A673 (cell line): ENCODE data around the gene CAMK1D. TPM values are rescaled to one million over a fixed set of nuclear protein-coding genes. Genes with fewer than 3 reads are reported as not detected.

Source experiments
- BruUV-seq: library from RNA; stranded (reverse); fragments of 400-500 nt; replicated peaks from 2 replicates; lab custom pipeline; 2021; lab: Mats Ljungman, UMichigan
- CTCF ChIA-PET: fragments of 300-600 bp; sonication (Branson Sonifier 250); formaldehyde crosslinking; loops from one replicate; lab custom pipeline; 2022; ENCODE audit warnings: antibody characterized with exemption; lab: Charles Lee
- POLR2A ChIA-PET: fragments of 300-600 bp; sonication (Branson Sonifier 250); formaldehyde crosslinking; loops from one replicate; lab custom pipeline; 2022; ENCODE audit warnings: antibody characterized with exemption; ENCODE audit not compliant: low non-redundant PET; lab: Charles Lee
- DNase-seq: peaks from one replicate; pipeline ENCODE4 v3.0.0-alpha.2; 2015; ENCODE audit warnings: low spot score
- H3K27ac ChIP-seq: fragments of 200-600 bp; sonication (generic); 2 replicates; pipeline ENCODE4 v1.5.1; 2016; ENCODE audit warnings: mixed run types, low read depth, mild to moderate bottlenecking, mixed read lengths, antibody characterized with exemption, low read length; ENCODE audit not compliant: poor library complexity, severe bottlenecking
- H3K27me3 ChIP-seq: fragments of 200-600 bp; sonication (generic); replicated peaks from 2 replicates; pipeline ENCODE4 v1.6.1; 2017; ENCODE audit warnings: mixed run types, low read depth, mild to moderate bottlenecking, mixed read lengths, antibody characterized with exemption, low read length; ENCODE audit not compliant: insufficient read depth, poor library complexity
- H3K36me3 ChIP-seq: fragments of 200-600 bp; sonication (generic); 2 replicates; pipeline ENCODE4 v1.6.1; 2016; ENCODE audit warnings: mixed run types, mild to moderate bottlenecking, mixed read lengths, antibody characterized with exemption, low read length; ENCODE audit not compliant: insufficient read depth, poor library complexity, severe bottlenecking
- H3K4me1 ChIP-seq: fragments of 200-600 bp; sonication (generic); 2 replicates; pipeline ENCODE4 v1.6.1; 2017; ENCODE audit warnings: mixed run types, mild to moderate bottlenecking, mixed read lengths, antibody characterized with exemption, low read length; ENCODE audit not compliant: insufficient read depth, poor library complexity, severe bottlenecking
- H3K4me3 ChIP-seq: fragments of 200-600 bp; sonication (generic); 2 replicates; pipeline ENCODE4 v1.5.1; 2016; ENCODE audit warnings: low read depth, mixed run types, mild to moderate bottlenecking, mixed read lengths, low read length; ENCODE audit not compliant: poor library complexity, severe bottlenecking
- H3K9me3 ChIP-seq: fragments of 200-600 bp; sonication (generic); 2 replicates; pipeline ENCODE4 v1.6.1; 2016; ENCODE audit warnings: mixed run types, low read depth, mild to moderate bottlenecking, mixed read lengths, antibody characterized with exemption, low read length; ENCODE audit not compliant: poor library complexity, severe bottlenecking
- CTCF ChIP-seq: fragments of 300-800, 200-600 bp; sonication (generic); conservative IDR thresholded peaks from 2 replicates; pipeline ENCODE4 v1.5.1; 2017; ENCODE audit warnings: low read depth, mild to moderate bottlenecking, antibody characterized with exemption, low read length, moderate library complexity, mixed read lengths
- EZH2 ChIP-seq: fragments of 200-600 bp; sonication (generic); IDR thresholded peaks from 2 replicates; pipeline ENCODE4 v1.6.1; 2017; ENCODE audit warnings: borderline replicate concordance, low read depth, mild to moderate bottlenecking, mixed read lengths, antibody characterized with exemption, low read length; ENCODE audit not compliant: poor library complexity, severe bottlenecking
- intact Hi-C: fragments of 100-400 bp; cut with micrococcal nuclease; formaldehyde crosslinking; loops from one replicate; pipeline ENCODE4 v1.10.0; 2022; ENCODE audit not compliant: unreplicated experiment
- total RNA-seq: library from RNA; stranded (reverse); gene quantifications from 2 replicates; pipeline ENCODE4 v1.2.3, GENCODE V29; 2021

CAMK1D gene
- total RNA-seq, 1 experiment from 2014 or later, result 23.7 TPM

DNA sequence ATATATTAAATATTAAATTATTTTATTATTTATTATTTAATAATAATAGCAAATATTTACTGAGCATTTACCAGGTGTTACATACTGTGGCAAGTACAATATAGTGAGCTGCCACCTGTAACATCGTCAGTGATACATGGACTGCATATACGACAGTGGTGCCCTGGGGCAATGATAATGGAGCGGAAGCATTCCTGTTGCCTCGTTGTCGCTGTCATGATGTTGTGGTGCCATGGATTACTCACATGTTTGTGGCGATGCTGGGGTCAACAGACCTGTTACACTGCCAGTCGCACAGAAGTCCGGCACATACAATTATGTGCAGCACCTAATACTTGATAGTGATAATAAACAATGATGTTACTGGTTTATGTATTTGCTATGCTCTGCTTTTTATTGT is 20.6 kb downstream of the CAMK1D start:
- H3K4me3 ChIP-seq, result no peak overlapping the region
- H3K9me3 ChIP-seq, result no peaks in the 10 kb centered on the region
- CTCF ChIA-PET, result interaction anchor here (0.7 kb wide), 1 partner anchor 286 kb away, joined by 3 read pairs; no protein-coding TSS in a partner anchor
- H3K27ac ChIP-seq, result no peak overlapping the region
- no peaks in the 10 kb centered on the region for H3K4me1 ChIP-seq
- BruUV-seq, result no TSS peak
- intact Hi-C loops, result no loop called here
- POLR2A ChIA-PET, result no interaction called here
- no peak for DNase-seq
- no peaks in the 10 kb centered on the region for H3K27me3 ChIP-seq
- TF ChIP-seq EZH2 (no peak), CTCF (no peak)
- no peaks in the 10 kb centered on the region for H3K36me3 ChIP-seq

DNA sequence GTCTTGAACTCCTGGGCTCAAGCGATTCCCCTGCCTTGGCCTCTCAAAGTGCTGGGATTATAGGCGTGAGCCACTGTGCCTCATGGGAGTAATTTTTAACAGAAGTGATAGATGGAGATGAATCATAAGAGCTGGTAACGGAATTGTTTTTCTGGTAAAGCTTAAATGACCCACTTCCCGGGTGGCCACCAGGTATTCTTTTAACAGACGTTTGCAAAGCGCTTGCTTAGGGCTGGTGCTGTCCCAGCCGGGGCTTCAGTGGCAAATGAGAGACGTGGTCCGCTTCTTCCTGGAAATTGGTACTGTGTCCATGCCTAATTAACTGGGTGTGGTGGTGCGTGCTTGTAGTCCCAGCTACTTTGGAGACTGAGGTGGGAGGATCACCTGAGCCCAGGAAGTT is 23.5 kb downstream of the CAMK1D start:
- POLR2A ChIA-PET, result no interaction called here
- Histone ChIP-seq H3K27me3 (no peaks in the 10 kb centered on the region), H3K27ac (no peak overlapping the region), H3K36me3 (no peaks in the 10 kb centered on the region), H3K9me3 (no peaks in the 10 kb centered on the region), H3K4me3 (no peak overlapping the region), H3K4me1 (no peaks in the 10 kb centered on the region)
- CTCF ChIA-PET, result no interaction called here
- intact Hi-C loops, result no loop called here
- no TSS peak for BruUV-seq
- no peak for DNase-seq
- TF ChIP-seq CTCF, result no peak

DNA sequence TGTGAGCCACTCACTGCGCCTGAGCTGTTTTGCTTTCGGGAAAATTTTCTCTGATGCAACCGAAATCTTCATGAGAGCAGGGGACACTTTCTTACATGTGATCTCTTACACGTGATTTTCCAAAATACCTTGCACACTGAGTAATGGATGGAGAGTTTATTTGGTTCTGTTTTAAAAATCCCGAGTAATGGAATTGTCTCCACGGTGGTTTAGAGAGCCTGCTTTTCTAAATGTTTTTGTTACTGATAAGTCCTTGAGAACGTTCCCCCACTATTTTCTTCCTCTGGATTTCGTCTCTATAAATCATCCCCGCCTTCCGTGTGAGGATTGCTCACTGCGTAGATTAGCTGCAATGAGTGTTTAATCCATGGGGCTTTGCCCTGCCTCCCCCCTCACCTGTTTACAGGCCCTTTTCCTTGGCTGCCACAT is 25.7 kb downstream of the CAMK1D start:
- intact Hi-C loops, result no loop called here
- TF ChIP-seq CTCF, result no peak
- no peak for TF ChIP-seq EZH2
- POLR2A ChIA-PET, result no interaction called here
- no peaks in the 10 kb centered on the region for H3K36me3 ChIP-seq
- BruUV-seq, result no TSS peak
- H3K27ac ChIP-seq, result no peak overlapping the region
- H3K9me3 ChIP-seq, result no peaks in the 10 kb centered on the region
- no peaks in the 10 kb centered on the region for H3K4me1 ChIP-seq
- CTCF ChIA-PET, result no interaction called here
- DNase-seq, result no peak
- H3K4me3 ChIP-seq, result no peak overlapping the region
- no peaks in the 10 kb centered on the region for H3K27me3 ChIP-seq
